MM.1S (cell line): ENCODE data around the gene PRDX2.

Experiments
- CTCF ChIP-seq: fragments of 300-600 bp; sonication (generic); IDR thresholded peaks from 2 replicates; pipeline ENCODE4 v1.5.1; 2016; ENCODE audit warnings: antibody characterized with exemption, low read length, mixed read lengths
- EZH2 ChIP-seq: fragments of 300-600 bp; sonication (generic); optimal IDR thresholded peaks from 2 replicates; pipeline ENCODE3; 2017; ENCODE audit warnings: low read depth, mild to moderate bottlenecking, antibody characterized with exemption, low read length, mixed read lengths

GRCh38 chr19:12784394-12784870 is 17.2 kb downstream of the PRDX2 start:
- TF ChIP-seq EZH2: no peak
- TF ChIP-seq CTCF: no peak
